Measurements from ENCODE around the gene EZR.

Gene EZR

DNA sequence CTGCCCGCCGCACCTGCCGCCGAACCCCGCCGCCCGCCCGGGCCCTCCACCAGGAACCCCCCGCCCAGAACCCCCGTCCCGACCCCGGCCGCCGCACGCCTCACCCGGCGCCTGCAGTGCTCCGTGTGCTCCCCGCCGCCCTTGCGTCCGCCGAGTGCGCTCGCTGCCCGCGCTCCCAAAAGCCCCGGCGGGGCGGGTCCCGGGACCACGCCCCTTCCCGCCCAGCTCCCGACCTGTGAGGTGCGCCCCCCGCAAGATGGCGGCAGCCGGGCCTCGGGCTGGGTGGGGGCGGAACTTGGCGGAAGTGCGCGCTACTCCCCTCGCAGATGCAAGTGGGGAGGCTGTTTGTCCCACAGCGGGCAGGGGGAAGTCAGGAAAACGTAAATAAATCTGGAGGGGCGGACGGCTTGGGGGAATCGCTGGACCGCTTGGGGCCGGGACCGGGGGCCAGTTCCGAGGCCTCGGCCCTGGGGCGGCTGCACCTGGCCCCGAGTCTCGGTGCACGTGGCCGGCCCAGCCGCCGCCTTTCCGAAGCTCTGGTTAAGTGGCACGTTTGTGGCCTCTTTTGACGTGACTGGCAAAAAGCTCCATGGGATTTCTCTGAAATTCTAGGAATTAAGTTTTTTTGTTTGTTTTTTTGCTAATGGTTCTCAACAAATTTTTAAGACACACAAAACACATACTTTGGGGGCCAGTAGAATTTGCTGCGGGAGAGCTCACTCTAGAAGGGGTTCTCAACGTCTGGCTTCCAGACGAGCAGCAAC is at the start of gene EZR:
TSS of gene EZR (minus strand) at position 156 of the 764 bp plus-strand sequence. CDS start 1,275 bp downstream, outside the sequence.
- peak; percentile 85 for DNase-seq (ENCODE audit: low spot score)

DNA sequence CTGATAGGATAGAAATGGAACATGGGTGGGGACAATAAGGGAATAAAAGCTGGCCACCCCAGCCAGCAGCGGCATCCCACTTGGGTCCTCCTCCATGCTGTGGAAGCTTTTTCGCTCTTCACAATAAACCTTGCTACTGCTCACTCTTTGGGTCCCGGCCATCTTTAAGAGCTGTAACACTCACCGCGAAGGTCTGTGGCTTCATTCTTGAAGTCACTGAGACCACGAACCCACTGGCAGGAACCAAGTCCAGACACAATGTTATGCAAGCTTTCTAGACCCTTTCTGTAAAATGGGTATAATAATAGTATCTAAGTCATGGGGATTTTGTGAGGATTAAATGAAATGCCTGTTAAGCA is 48.9 kb upstream of the EZR start:
- no peak for DNase-seq (ENCODE audit: low spot score)

DNA sequence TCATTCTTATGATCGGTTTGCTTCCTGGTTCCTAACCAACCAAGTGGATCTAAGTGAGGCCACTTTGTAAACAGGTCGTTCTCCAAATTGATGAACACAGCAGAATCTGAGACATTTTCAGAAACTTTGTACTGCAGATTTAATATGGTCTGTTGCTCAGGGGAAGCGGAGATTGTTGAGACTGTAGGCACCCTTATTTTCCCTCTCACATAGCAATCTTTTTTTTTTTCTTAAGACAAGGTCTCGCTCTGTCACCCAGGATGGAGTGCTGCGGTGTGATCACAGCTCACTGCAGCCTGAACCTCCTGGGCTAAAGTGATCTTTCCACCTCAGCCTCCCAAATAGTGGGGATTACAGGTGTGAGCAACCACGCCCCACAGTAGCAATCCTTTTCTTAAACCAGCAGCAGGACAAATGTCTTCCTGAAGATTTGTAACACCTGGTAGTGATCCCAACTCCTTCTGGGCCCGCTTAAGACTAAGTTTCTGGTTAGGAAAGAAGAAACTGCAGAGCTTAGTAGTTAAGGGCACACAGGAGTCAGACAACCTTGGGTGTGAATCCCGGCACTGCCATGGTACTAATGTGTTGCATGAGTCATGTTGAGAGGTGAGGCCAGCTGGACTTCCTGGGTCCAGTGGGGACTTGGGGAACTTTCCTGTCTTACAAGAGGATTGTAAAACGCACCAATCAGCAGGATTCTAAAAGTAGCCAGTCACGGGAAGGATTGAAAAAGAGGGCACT is 48.4 kb upstream of the EZR start:
- no peak for DNase-seq (ENCODE audit: low spot score)

DNA sequence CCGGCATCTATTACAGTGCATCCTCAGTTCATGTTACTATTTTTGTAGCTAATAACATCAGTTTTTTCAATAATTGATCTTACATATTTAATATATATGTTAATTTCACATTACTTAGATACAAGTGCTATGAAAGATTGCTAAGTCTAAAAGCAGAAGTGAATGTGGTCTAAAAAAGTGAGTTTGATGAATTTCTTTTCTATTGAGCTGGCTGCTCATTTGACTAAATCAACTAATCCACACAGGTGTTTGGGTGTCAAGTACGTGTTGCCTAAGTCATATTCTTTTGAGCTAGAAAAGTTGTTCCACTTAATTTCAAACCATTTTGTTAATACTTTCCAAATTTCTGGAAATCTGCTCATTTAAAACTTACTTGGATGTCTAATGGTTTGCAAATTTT is 46.6 kb upstream of the EZR start:
- DNase-seq (ENCODE audit: low spot score): no peak

DNA sequence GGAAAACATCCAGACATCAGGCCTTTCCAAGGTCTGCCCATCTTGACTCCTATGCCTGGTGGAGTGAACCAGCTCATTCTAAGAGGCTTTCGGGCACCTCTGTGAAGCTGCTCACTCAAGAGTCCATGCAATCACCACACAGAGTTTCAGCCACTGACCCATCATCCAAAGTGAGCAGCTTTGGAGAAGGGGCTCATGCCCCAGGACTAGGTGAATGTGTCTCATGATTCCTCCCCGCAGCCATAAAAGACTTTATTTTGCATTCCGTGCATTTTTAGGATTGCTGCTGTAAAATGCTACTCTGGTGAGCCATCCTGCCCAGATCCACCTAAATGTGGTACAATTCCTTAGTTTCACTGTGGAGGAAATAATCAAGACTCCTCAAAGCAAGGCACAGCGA is 44.5 kb upstream of the EZR start:
- DNase-seq (ENCODE audit: low spot score): no peak

DNA sequence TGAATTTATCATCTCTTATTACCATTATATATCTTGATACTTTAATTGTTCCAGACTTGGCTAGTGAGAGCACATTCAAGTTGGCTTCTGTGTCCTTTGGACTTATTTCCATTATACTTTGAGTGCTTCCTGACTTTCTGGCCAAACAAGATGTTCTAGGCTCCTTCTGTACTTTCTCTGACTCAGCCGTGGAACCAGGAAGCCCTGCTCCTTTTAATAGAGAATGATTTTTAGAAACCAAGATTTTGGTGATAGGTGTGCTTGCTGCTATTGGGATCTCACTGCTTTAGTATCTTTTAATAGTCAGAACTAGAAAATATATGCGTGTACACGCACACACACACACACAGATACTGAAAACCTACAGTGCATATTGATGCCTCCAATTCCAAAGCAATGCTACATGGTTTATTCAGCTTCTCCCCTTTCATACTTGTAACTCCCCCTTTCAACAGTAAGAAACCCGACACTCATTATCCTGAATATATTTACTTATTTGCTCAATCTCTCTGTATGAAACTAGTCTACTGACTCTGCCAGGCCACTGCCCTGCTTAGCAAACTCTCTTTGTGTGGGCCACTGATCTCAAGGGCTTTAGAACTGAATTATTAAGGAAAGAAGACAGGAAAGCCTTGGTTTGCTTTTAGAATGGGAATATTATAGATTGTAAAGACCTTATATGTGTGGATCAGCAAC is 42.7 kb upstream of the EZR start:
- DNase-seq (ENCODE audit: low spot score): no peak

- DNase-seq (ENCODE audit: low spot score): no peak
Observed at GRCh38 chr6:158860279-158860865, 41.2 kb upstream of the EZR start.

DNA sequence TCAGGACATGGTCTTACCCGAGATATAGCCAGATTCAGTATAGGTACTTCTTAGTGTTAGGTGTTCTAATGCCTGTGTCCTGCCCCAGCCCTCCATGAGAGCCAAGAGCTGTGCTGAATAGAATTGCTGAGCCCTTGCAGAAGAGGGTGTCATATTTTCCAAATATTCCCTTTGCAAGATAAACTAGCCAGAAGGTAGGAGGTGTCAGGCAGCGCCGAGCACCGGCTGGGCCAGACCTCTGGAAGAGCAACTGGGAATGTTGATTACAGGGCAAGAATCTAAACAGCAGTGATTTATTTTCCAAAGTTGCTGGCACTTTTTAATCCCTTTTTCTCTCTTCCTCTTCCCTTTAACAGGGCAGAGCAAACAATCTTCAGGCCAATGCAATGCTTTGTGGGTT is 37.1 kb upstream of the EZR start:
- no peak for DNase-seq (ENCODE audit: low spot score)

GRCh38 chr6:158854214-158855101 is 35.3 kb upstream of the EZR start:
- no peak for DNase-seq (ENCODE audit: low spot score)

DNA sequence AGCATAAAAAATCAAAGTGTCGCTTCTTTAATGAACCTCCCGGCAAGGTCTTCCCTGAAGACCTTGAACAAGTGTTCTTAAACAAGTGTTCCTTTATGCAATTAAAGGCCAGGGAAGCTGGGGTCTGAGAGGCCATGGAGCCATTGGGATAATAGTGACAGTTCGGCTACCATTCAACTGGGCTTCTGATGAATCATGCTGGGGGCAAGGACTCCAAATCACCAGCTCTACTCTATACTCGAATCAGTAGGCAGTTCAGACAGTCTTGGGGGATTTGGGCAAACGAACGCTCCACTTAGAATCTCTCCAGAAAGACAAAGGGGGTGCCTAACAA is 34.7 kb upstream of the EZR start:
- DNase-seq (ENCODE audit: low spot score): no peak

DNA sequence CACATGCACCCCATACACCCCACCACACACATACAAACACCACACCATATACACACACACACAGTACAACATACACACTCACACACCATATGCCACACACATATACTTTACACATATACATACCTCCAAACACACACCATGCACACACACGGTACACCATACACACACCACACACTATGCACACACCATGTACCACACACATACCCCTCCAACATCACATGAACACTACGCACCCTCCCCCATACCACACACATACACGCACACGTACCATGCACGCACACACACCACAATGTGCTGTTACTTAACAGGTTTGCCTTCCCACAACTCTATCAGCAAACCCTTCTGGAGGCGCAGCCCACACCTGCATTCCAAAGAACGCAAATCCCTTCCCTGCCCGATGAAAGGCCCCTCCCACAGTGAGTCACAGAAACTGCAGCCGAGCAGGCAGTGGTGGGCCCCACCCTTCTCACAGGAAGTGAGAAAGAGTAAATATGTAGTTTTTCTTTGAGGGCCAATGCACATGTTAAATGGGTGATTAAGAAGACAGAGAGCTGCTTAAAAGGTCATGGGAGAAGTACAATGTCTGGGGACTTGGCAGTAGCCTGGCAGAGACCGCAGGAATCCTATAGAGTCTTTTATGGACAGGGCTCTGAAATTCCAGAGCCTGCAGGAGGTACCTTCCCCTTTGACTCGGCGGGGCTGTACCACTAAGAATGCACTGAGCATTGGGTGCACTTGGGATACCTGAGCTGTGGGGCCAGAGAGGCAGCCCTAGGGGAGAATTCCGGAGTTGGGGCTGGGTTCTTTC is 34.1 kb upstream of the EZR start:
- DNase-seq (ENCODE audit: low spot score): peak; percentile 55

DNA sequence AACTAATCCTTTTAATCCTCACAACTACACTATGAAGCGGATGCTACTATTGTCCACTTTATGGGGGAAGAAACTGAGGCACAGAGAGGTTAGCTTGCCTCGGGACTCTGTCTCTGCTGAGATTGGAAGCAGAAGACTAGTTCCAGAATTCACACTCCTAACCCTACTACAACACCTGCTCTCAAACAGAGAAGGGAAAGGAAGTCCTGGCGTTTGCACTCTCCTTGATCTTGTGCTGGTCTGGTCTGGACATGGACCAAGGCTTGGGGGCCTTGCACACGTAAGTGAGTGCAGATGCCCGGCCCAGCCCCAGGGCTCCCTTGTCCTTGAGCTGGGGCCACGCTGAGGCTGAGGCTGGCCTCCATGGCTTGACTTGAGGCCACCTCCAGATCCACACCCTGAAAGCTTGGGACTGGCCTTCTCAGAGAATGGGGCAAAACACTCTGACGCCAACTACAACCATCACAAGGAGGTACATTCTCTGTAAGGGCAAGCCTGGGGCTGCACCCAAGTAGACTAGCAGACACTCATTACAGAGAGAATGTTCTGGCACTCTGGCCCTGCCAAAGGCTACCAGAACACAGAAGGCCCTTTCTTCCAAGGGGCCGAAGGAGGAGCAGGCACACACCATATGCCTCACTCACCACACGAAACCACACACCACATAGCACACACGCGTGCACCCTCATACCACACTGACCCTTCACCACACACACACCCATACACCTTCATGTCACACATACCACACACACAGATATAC is 33.3 kb upstream of the EZR start:
- DNase-seq (ENCODE audit: low spot score): no peak

DNA sequence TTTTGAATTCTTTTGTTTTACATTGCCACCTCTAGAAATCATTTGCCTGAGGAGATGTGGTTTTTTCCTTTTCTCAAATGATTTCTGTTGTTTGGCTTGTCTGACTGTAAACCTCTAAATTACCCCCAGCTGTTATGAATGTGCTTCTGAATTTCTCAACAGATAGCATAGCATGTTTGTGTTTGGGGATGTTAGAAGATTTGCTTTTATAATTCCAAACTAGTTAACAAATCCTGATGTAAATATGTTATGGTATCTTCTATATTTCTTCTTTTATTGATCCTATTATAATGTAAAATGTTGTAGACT is 31.6 kb upstream of the EZR start:
- DNase-seq (ENCODE audit: low spot score): no peak

GRCh38 chr6:158849899-158850806 is 31.0 kb upstream of the EZR start:
- DNase-seq (ENCODE audit: low spot score): no peak

DNA sequence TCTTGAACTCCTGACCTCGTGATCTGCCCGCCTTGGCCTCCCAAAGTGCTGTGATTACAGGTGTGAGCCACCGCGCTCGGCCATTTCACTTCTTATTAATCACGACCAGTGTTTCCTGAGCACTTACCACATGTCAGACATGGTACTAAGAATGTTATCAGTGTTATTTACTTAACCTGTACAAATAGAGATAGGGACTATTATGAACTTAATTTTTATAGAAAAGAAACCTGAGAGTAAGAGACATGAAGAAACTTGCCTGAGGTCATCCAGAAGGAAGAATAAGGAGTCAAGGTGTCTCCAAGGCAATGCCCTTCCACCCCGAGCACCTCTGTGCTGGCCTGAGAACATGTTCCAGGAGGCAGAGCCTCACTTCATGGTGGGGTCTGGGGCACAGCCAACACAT is 29.3 kb upstream of the EZR start:
- no peak for DNase-seq (ENCODE audit: low spot score)

DNA sequence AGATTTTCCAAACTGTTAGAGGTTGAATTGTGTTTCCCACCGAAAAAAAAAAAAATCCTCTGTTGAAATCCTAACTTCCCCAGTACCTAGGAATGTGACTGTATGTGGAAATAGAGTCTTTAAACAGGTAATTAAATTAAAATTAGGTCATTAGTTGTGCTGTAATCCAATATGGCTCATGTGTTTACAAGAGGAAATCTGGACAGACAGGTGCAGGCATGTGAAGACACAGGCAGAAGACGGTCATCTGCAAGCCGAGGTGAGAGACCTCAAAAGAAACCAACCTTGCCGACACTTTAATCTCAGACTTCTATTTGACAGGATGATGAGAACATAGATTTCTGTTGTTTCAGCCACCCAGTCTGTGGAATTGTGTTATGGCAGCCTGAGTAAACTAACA is 28.6 kb upstream of the EZR start:
- DNase-seq (ENCODE audit: low spot score): no peak

DNA sequence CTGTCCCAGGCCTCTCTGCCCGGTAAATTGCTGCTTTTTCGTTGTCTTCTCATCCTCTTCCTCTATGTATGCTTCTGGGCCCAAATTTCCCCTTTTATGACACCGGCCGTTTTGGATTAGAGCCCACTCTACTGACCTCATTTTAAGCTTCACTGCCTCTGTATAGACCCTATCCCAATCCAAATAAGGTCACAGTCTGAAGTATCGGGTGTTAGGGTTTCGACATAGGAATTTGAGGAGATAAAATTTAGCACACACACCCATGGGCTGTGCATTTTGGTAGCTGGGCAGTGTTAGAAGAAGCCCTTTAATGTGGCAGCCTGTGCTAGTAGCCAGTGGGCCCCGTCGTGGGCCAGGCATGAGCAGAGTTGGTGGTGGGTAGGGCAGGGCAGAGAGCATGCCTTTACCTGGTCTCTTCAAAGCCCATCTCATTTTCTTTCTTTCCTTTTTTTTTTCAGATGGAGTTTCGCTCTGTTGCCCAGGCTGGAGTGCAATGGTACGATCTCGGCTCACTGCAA is 27.9 kb upstream of the EZR start:
- no peak for DNase-seq (ENCODE audit: low spot score)

DNA sequence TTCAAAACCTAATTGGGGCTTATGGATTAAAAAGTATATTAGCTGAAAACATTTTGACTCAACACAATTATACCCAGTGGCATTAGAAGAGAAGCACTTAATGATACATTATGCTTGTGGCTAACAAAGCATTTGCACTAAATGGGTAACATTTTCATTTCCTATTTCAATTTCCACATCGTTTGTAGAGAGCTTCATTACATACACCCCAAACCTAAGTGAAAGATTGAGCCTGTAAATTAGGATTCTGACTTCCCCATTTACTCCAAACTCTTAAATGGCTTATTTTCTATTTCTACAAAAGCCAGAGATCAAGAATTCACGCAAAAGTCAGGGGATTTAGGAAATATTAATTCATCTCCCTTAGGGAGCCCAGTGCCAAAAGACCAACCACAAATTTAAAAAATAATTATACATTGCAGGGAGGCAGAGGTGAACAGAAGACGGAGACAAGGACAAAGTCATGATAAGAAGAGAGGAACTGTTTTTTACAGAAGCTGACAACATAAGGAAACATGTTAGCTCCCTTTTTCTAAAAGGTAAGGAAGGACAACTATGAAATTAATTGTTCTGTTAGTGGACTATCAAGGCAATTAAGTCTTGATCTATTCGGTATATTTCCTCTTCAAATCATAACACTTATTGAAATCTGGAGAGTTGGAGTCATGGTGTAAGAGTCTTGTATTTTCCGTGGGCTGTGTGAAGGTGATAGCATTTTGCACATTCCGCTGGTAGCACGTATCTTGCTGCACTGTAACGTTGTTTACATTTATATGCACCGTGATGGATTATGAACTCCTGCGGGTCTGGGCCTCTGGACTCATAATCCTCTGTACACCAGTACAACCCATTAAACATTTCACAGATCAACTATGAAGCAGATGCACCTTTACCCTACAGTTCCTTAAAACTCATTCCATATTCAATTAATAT is 24.8 kb upstream of the EZR start:
- DNase-seq (ENCODE audit: low spot score): no peak

Data from HuH-7.5 (cell line).